ENCODE measurements around the gene LDLRAD1.
"Not testable (repeated sequence)": the region's sequence is repeated elsewhere in the genome, so short reads cannot be mapped to it uniquely, and the experiment has no call there.

LDLRAD1 gene

DNA sequence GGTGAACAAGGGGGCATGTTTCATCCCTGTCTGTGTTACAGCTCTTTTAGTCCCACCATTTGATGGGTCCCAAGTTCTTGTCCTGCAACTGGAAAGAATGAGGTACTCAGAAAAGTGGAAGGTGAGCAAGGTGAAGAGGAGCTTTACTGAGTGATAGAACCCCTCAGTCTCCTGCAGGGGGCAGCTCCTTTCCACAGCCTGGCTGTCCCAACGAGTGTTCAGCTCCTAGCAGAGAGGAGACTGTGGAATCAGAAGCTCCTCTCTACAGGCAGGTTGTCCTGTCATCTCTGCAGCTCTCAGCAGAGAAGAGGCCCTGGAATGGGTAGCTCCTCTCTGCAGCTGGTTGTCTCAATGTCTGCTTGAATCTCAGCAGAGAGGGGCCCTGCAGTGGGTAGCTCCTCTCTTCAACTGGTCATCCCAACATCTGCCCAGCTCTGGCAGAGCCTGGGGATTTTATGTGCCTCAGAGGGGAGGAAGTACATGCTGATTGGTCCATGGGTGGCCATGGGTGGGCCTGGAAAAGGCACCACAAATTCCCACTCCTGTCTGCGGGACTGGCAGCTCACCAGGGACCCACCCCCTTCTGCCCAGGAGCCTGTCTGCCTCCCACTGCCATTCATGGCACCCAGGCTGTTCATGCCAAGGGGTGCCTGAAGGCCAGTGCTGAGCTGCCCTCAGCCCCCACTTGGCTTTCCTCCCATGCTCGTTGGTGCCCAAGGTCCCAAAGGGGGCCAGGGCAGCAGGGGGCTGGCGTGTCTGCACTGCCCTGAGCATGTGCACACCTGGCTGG lies 25.7 kb downstream of the LDLRAD1 start:
- no peak for DNase-seq (ENCODE audit: low spot score)

DNA sequence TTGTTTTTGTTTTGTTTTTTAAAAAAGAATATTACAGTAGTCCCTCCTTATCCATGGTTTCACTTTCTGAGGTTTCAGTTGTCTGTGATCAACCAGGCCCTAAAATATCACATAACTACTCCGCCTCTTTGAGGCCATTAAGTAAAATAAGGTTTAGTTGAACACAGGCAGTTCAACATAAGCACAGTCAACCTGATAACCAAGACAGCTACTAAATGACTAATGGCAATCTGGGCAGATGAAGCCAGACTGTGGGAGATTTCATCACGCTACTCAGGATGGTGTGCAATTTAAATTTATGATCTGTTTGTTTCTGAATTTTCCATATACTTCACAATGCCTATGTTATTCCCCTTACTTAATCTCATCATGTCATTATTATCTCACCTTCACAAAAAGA lies 30.1 kb downstream of the LDLRAD1 start:
- no peak for DNase-seq (ENCODE audit: low spot score)

DNA sequence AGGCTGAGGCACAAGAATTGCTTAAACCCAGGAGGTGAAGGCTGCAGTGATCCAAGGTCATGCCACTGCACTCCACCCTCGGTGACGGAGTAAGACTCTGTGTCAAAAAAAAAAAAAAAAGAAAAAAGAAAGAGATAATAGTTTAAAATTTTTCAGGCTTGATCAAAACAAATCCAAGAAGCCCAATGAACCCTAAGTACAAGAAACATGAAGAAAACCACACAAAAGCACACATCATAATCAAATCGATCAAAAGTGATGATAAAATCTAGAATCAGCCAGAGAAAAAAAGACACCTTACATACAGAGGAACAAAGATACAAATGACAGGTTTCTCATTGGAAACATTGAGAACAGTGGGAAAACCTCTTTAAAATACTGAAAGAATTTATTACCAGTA lies 31.5 kb downstream of the LDLRAD1 start:
- no peak for DNase-seq (ENCODE audit: low spot score)

DNA sequence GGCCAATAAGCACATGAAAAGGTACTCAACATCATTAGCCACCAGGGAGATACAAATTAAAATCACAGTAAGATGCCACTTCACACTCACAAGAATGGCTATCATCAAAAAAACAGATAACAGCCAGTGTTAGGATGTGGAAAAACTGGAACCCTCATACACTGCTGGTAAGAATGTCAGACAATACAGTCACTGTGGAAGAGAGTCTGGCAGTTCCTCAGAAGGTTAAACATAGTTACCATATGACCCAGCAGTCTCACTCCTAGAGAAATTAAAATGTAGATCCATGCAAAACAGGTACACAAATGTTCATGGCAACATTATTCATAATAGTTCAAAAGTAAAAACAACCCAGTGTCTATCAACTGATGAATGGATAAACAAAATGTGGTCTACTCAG lies 33.3 kb downstream of the LDLRAD1 start:
- DNase-seq (ENCODE audit: low spot score), result no peak

DNA sequence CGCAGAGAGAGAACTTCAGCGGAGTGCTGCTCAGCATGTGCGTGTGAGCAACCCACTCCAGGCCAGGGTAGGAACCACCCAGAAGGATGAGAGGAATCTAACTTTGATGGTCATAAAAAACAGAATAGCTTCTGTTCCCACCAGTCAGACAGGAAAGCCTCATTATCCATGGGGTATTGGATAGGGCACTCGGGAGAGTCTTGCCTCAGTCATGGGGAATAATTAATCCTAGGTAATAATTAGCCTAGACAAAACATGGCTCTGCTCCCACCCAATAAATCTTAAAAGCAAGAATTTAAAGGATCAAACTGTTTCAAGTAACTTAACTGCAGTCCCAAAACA lies 35.3 kb downstream of the LDLRAD1 start:
- no peak for DNase-seq (ENCODE audit: low spot score)

DNA sequence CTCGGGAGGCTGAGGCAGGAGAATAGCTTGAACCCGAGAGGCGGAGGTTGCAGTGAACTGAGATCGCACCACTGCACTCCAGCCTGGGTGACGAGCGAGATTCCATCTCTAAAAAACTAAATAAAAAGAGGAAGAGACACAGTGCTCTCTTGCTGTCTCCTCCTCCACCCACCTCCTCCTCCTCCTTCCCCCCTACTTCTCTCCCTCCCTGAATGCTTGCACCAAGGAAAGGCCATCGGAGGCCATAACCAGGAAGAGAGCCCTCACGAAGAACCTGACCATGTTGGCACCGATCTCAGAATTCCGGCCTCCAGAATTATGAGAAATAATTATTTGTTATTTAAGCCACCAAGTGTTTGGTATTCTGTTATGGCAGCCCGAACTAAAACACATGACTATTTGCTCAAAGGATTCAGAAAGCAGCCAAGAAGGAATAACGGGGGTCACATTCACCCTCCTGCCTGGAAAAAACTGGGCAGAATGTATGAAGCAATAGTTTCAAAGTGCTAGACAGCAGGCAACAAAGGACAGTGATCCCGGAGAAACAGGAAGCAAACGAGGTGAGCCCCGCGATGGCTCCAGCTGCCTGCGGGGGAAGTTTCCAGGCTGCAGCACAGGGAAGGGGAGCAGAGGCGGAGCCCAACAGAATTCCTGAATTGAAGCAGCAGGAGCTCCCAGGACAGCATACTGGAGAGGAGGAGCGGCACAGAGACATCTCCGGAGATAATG lies 35.8 kb downstream of the LDLRAD1 start:
- no peak for DNase-seq (ENCODE audit: low spot score)

DNA sequence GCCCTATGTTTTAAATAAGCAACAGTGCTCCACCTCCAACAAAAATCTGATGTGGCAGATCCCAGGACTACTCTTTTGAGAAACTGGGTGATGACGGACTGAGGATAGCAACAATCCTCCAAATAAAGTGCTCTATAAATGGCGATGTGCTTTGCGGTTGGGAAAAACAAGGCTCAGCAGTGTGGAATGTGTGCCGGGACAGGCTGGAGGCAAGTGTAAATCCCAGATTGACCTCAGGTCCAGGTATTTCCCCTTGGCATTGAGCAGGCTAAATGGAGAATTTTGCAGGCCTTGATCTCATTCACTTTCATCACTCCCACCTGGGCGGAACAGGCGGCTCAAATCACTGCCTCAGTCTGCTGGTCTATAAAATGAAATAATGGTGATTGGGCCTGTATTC lies 36.8 kb downstream of the LDLRAD1 start:
- no peak for DNase-seq (ENCODE audit: low spot score)

DNA sequence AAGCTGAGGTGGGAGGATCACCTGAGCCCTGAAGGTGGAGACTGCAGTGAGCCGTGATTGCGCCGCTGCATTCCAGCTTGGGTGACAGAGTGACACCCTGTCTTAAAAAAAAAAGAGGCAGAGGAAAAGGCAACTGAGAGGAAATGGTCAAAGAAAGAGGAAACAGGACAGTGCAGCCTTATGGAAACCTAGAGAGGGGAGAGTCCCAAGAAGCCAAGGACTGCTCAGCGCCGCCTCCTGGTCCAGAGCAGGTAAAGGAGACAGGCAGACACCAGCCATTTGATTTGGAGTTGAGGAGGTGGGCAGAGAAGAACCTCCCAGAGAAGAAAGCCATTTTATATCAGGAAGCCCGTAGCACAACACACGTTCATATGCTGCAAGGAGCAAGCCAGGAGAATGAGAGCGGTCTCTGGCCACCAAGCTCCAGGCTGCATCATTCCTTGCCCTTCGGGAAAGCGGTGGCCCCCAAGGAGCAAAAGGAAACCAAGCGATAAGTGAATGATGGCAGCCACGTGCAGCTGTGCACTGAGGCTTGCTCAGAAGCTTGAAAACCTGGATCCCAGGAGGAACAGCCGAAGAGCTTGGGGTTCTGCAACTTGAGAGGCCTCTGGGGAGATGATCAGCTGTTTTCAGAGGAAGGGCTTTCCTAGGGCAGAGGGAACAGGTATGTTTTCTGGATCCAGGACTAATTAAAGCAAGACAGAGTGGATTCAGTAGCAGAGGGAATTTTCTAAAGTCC lies 38.1 kb downstream of the LDLRAD1 start:
- no peak for DNase-seq (ENCODE audit: low spot score)

DNA sequence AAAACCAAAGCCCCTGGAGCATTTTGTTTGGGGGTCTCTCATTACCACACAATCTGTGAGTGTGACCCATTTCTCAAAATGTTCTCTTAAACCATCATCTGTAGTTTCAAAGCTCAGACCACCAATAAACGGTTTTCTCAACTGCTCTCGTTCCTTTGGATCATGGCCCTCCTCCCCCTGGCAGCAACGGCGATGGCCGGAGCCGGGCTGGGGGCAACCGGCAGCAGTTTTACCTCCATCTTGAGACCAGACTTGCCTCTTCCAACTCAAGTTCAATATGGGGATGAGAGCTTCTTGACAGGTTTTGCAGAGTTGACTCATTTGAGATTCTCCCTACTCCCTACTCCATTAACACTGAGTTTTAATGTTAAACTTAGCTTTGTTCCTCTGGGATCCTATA lies 42.1 kb downstream of the LDLRAD1 start:
- no peak for DNase-seq (ENCODE audit: low spot score)

DNA sequence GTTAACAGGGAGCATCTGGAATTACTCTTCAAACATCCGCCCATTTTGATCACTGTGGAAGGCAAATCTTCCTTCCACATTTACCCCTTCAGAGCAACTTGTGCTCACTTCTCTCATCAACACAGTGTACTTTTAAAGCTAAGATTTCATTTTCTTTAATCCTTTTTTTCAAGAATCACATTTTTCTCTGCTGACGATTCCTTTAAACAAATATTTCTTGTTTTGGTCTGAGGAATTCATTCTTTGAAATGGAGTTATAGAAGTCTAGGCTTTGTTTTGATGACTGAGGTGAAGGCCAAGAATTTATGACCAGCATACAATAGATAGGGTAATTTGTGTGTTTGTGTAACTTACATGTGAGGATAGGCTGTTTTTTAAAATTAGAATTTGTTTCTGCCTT lies 46.3 kb downstream of the LDLRAD1 start:
- no peak for DNase-seq (ENCODE audit: low spot score)

DNA sequence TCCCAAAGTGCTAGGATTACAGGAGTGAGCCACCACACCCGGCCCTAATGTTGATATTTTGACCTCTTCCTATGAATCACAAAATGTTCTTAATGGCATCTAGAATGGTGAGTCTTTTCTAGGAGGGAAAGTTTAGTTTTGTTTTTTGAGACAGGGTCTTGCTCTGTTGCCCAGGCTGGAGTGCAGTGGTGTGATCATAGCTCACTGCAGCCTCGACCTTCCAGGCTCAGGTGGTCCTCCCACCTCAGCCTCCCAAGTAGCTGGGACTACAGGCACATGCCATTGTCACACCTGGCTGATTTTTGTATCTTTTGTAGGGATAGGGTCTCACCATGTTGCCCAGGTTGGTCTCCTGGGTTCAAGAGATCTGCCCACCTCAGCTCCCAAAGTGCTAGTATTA lies 48.7 kb downstream of the LDLRAD1 start:
- not testable (repeated sequence) for DNase-seq (ENCODE audit: low spot score)

DNA sequence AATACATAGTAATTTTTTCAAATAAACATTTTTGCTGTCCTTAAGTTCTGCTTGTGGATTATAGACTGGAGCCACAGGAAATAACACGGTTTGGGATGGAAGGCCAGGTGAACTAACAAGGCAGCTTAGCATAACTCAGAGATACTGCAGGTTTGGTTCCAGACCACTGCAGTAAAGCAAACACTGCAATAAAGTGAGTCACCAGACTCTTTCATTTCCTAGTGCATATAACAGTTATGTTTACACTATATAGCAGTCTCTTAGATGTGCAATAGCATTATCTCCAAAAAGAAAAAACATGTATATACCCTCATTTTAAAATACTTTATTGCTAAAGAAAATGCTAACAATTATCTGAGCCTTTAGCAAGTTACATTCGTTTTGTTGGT lies 49.9 kb downstream of the LDLRAD1 start:
- DNase-seq (ENCODE audit: low spot score), result no peak

DNA sequence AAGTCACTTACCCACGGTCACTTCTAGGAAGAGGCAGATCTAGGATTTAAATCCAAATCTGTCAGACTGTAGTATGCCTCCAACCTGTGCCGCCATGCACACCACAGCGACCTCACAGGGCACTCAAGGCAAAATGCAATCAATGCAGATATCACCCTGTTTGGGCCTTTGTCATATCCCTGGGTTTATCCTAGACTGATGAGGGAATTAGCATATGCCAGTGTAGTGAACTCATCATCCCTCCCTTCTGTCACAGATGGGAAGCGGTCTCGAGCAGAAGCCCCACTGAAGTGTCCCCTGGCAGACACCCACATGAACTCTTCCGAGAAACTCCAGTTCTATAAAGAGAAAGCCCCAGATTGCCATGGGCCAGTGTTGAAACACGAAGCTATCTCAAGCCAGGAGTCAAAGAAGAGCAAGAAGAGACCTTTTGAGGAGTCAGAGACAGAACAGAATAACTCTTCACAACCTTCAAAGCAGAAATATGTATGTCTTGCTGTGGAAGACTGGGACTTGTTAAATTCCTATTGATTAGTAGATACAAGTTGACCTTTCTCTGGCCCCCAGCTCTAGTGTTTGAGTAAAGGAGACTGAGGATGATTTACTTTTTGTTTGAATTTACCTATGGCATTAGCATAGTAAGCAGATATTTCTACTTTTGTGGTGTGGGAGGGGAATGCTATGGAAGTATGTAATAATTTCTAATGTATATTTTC lies 50.4 kb downstream of the LDLRAD1 start:
- DNase-seq (ENCODE audit: low spot score), result no peak

DNA sequence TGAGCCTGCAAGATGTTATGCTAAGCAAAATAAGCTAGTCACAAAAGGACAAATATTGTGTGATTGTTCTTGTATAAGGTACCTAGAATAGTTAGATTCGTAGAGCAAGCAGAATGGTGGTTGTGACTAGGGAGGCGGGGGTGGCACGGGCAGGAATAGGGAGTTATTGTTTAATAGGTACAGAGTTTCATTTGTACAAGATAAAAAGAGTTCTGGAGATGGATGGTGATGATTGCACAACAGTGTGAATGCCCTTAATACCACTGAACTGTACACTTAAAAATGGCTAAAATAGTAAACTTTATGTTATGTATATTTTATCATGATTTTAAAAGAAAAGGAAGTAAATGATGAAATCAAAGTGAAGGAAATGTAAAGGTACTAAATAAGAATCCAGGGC lies 51.2 kb downstream of the LDLRAD1 start:
- no peak for DNase-seq (ENCODE audit: low spot score)

DNA sequence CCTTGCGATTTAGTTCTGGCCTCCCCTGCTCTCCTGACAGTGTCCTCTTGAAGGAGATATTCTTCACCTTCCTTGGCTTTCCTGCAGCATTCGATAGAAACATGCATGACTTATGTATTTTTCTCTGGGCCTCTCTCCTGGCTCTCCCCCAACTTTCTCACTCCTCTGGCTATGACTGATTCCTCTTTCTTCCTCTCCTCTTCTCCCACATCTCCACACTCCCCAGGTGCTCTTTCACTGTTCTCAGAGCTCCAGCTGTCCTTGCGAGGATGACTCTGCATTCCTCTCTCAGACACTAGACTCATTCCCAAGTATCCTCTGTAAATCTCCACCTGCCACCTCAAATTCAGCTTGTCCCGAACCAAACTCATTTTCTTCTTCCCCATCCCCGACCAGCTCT lies 53.9 kb downstream of the LDLRAD1 start:
- DNase-seq (ENCODE audit: low spot score), result no peak

DNA sequence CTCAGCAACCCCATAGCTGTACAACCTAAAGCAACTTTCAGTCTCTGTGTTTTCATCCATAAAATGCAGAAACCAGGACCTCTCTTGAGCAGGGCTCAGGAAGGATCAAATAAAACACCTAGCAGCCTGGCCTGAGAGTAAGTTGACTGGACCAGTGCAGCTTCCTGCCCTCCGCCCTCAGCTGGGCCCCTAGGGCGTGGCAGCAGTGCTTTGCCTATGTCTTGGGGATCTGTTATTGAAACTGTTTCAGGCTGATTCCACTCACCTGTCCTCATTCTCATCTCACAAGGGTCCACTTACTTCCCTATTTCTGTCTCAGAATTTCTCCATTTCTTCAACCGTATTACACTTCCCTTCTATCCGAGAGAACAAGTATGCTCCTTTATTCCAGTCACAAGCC lies 54.5 kb downstream of the LDLRAD1 start:
- DNase-seq (ENCODE audit: low spot score), result no peak

DNA sequence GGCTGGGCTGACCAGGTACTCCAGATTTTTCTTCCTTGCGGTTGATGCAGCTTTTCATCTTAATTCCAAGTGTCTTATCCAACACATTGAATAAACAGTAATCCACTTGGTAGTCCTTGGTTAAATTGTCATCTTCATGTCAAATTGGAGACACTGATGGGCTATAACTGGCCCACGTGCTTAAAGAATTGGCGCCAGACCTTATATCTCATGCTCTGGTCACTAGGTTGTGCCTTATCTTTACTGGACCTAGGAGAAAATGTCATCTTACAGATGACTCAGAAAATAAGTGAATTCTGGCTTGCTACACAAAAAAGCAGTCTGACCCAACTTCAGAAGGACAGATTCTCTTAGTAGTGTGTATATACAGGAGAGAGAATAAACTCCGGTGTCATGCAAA lies 55.6 kb downstream of the LDLRAD1 start:
- DNase-seq (ENCODE audit: low spot score), result no peak

DNA sequence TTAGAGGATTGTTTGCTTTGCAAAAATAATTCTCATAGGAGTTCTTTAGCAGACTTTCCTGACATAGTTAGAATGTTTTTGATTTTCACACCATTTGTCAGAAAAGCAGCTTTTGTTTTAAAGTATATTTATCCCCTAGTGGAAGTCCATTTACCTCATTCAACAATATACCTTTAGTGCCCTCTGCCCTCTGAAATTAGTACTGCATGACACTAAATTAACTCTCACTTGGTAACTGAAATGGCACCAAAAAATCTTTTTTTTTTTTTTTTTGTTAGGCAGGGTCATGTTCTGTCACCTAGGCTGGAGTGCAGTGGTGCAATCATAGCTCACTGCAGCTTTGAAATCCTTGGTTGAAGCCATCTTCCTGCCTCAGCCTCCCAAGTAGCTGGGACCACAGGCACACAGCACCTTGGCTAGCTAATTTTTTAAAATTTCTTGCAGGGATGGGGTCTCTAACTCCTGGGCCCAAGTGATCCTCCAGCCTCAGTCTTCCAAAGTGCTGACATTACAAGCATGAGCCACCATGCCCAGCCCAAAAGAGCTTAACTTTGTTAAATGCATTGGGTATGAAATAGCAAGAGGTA lies 58.2 kb downstream of the LDLRAD1 start:
- DNase-seq (ENCODE audit: low spot score), result no peak
